ENCODE measurements around the gene SPATS2L.

DNA sequence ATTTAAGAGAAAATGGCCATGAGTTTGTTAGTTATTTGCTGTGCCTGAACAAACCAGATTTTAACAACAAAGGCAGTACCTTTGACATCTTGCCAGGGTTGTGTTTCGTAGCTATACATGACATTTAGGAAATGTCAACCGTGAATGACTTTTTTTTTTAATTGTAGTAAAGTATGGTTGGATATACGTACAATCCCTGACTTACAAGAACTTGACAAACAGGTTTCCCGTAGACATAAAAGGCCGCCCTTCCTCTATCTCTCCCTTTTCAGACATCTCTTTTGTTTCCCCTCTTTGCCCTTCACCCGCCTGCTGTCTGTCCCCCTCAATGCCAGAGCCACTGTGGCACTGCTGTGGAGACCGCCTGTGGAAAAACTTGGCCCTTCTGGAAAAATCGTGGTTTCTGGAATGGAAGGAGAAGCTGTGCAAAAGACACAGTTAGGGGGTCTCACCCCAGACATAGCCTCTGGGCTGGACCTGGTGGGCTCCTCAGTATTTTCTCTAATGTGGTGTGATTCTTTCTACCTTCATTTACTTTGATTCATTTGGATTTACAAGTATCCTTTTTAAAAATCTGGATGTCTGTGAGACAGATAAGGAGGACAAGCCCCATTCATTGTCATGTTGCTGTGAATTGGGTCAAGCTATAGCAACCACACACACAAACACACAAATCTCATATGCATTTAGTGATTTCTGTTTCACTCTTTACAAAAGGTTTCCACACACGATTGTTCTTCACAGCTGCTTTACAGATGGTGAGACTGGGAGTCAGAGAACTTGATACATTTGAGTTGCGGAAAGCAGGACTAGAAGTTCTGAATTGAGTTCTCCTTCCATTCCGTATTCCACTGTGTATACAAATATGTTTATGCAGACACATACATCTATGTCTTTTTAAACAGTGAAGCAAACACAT lies 48.6 kb downstream of the SPATS2L start:
- TF ChIP-seq, protein P1, sequence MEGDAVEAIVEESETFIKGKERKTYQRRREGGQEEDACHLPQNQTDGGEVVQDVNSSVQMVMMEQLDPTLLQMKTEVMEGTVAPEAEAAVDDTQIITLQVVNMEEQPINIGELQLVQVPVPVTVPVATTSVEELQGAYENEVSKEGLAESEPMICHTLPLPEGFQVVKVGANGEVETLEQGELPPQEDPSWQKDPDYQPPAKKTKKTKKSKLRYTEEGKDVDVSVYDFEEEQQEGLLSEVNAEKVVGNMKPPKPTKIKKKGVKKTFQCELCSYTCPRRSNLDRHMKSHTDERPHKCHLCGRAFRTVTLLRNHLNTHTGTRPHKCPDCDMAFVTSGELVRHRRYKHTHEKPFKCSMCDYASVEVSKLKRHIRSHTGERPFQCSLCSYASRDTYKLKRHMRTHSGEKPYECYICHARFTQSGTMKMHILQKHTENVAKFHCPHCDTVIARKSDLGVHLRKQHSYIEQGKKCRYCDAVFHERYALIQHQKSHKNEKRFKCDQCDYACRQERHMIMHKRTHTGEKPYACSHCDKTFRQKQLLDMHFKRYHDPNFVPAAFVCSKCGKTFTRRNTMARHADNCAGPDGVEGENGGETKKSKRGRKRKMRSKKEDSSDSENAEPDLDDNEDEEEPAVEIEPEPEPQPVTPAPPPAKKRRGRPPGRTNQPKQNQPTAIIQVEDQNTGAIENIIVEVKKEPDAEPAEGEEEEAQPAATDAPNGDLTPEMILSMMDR (IDR thresholded peaks at IDR 0.05) = no peak
- no peak for TF ChIP-seq POLR2A (IDR thresholded peaks at IDR 0.05)

Data from lower leg skin (tissue), 3 donors.